Cardiac fibroblast (primary cell): ENCODE measurements around the gene FBXW12.

ENCODE experiments used
- DNase-seq, 2 donors: peaks; one replicate each; pipeline versions ENCODE4 v3.0.0 to v3.0.0-alpha.2; 2010; ENCODE audit warnings: low read depth in 2 of 2
- H3K4me3 ChIP-seq, 2 donors: replicated peaks in 1 of 2; 1 replicate in 1 of 2; 2 replicates in 1 of 2; pipeline ENCODE4 v1.5.1; 2011; ENCODE audit warnings: low read depth in 2 of 2, low read length in 2 of 2, mild to moderate bottlenecking in 2 of 2, moderate library complexity in 1 of 2
- CTCF ChIP-seq: IDR thresholded peaks from one replicate; pipeline ENCODE4 v1.5.1; 2011; ENCODE audit warnings: low read depth, mild to moderate bottlenecking, low read length, inconsistent platforms

The FBXW12 gene

DNA sequence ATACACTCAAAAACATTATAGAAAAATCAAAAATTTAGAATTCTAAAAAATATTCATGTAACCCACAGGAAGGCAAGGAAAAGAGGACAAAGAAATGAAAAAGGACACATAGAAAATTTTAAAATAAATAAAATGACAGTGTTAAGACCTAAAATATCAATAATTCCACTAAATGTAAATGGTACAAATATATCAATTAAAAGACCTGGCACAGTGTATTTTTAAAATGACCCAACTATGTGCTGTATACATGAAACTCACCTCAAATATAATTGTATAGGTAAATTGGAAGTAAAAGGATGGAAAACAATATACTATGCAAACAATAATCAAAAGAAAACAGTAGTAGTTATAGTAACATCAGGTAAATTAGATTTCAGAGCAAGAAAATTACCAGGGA is 10.1 kb upstream of the FBXW12 start:
- DNase-seq, result no peak
- no peak for TF ChIP-seq CTCF
- no peak overlapping the region for H3K4me3 ChIP-seq

DNA sequence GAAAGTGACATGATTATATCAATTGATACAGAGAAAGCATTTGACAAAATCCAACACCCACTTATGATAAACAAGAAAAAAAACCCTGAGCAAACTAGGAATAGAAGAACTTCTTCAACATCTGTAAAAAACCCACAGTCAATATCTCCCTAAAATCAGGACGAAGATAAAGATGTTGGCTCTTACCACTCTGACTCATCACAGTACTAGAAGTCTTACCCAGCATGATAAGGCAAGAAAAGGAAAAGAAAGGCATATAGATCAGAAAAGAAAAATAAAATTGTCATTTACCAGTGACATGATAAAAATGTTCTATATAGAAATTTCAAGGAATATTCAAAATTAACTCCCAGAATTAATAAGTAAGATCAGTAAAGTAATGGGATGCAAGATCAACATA is 7.2 kb upstream of the FBXW12 start:
- H3K4me3 ChIP-seq, result no peak overlapping the region
- TF ChIP-seq CTCF, result no peak
- no peak for DNase-seq

DNA sequence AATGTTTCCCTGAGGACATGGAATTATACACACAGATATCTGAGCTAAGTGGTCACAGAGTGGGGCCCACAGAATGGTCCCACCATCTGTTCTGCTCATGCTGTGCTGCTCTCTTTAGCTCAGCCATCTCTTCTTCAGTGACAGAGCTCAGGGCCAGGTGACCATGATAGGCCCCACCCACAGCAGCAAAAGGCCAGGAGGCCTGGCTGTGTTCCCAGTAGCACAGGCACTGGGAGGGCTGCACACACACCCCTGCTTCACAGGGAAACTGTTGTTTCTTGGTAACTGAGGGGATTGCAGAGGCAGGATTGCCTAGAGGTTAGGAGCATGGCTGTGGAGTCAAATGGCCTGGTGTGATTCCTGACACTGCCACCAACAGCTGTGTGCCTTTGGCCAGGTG is 4.8 kb upstream of the FBXW12 start:
- H3K4me3 ChIP-seq, result no peak overlapping the region
- DNase-seq, result peak in 1 of 2 donors; percentile 1
- no peak for TF ChIP-seq CTCF

GRCh38 chr3:48369693-48370332 is 2.2 kb upstream of the FBXW12 start:
- no peak overlapping the region for H3K4me3 ChIP-seq
- no peak for DNase-seq
- no peak for TF ChIP-seq CTCF

DNA sequence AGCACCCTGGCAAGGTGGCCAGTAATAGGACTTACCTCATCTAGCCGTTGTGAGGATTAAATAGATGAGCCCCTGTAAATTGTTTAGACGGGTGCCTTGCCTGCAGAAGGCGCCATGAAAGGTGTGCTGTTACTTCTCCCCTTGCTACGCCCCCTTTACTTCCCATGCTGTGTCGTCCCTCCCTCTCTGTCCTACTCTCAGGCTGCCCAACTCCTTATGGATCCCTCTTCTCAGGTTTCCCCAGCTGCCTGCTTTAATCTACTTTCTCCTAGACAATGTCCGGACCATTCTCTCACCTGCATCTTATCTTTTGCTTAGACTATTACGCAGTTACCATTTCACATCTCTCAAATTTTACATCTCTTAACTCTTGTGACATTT is 1.7 kb upstream of the FBXW12 start:
- no peak for TF ChIP-seq CTCF
- no peak overlapping the region for H3K4me3 ChIP-seq
- DNase-seq, result no peak

DNA sequence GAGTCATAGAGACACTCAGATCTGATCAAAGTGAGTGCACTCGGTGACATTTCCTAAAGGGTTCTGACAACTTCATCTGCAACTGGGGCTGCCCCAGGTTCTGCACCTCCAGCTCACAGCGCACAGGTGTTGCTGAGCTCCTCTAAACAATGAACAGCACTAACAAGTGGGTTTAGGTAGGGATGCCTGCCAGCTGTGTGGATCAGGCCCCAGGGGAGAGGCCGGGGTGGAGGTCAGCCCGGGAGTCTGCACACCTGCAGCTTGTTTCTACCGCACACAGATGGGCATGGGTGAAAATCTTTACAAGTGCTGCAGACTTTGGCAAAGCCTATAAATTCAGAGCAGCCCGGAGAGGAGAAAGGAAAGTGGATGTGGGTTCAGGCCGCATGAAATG is 355 bp downstream of the FBXW12 start:
- DNase-seq, result no peak
- TF ChIP-seq CTCF, result no peak
- H3K4me3 ChIP-seq, result no peak overlapping the region

DNA sequence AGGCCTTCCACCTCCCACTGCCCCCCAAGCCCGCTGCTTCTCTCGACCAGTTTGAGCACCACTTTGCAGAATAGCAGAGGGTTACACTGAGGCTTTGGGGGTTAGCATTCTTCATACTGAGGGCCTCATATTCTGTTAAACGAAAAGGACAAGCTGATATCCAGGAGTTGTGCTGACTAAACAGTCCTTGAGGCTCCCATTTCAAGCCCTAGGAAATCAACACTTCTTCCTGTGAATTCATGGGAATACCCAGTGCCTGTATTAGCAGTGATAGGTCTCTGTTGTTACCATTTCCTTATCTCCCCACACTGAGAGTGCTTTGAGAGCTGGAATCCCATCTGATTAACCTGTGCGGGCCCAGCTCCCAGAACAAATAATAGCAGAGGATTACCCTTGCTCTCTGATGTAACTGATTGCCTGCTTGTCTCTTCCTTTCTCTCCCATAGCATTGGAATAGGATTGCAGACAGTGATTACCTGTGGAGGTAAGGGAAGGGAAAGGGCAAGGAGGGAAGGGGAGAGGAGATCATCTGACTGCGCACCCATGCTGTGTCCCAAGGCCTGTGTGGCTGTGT is 930 bp downstream of the FBXW12 start:
- TF ChIP-seq CTCF, result no peak
- DNase-seq, result no peak
- no peak overlapping the region for H3K4me3 ChIP-seq
